Kasumi-1 (cell line): ENCODE measurements around the gene CSH2.

Experiments
- DNase-seq, 2 experiments: peaks; one replicate each; lab custom pipeline; 2025; lab: John Stamatoyannopoulos, UW

The CSH2 gene

DNA sequence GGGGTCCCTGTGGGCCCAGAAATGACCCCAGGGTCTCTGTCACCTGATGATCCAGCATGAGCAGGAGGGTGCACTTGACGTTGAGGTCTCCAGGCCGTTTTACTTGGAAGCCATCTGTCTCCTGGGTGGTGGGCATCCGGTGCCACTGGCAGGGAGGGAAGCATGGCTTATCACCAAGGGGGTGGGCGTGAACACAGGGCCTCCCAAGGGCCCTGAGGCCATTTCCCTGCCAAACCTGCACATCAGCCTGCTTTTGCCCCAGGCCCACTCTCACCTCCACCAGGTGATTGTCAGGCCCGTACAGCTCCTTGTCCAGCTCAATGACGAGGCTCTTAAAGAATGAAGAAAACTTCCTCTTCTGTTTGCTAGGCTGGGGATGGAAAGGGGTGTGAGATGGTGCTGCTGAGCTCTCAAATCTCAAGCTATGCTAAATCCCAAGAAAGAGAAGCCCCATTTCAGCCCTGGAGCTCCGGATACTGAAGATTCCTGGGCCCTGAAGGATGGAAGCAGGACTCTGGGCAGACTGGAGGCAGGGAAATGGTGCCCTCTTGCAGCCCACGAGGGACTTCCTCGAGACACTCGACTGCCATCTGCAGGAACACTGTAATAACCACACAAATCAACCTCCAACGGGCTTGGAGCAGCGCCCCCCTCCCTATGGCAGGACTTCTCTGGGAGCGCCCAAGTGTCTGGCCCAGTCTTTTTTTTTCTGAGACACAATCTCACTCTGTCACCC, 38.9 kb downstream of the CSH2 start:
- peak; percentile 96 to 97 for DNase-seq

DNA sequence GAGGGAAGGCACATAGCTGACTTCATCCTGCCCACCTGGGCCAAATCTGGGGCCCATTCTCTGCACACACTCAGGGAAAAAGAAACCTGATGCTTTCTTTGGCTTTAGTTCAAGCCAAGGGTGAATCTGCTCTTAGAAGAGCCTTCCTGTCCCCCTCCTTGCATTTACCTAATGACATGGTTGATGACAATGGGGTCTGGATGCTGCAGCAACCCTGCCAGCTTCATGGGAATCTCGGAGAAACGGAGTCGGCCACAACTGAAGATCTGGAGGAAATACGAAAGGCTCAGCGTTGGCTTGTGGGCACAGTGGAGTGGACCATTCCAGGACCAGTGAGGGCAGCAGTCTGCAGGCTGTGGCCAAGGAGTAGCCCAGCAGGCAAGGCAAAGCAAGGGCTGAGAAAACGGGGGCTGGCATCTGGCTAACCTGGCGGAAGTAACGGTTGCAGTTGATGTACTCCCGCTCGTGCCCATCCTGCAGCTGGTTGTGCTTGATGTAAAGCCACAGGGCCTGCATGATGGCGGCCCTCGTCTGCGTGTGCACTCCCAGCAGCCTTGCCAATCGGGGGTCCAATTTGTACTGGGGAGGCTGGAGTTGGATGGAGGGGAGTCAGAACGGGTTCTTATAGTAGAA, 39.6 kb downstream of the CSH2 start:
- no peak for DNase-seq

DNA sequence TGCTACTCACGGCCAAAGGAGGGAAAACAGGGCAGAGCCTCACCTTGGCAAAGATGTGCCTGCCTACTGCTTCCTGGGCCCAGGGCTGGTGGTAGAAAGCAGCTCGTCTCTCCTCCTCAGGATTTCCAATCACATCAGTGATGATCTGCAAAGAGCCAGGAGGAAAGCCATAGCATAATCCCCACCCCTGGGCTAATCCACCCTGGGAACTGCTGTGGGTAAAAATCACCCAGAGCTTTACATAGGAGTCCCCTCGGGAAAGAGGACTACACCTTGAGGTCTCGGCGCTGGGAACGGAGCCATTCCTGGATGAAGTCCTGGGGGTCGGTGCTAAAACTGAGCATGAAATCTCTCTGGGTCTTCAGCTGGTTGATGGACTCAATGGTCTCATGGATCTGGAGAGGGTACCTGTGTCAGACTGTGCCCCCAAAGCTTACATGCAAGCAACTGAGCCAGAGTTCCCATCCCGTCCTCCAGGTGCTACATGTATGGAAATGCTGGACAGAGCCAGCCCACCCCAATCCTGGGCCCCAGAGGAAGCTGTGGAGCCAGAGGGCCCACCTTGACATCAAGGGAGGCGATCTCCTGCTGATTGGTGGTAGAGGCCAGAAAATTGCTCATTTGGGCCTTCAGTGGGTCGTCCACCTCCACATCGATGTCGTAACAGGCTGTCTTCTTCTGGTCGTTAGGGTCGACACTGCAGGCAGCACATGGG, 40.3 kb downstream of the CSH2 start:
- no peak for DNase-seq

DNA sequence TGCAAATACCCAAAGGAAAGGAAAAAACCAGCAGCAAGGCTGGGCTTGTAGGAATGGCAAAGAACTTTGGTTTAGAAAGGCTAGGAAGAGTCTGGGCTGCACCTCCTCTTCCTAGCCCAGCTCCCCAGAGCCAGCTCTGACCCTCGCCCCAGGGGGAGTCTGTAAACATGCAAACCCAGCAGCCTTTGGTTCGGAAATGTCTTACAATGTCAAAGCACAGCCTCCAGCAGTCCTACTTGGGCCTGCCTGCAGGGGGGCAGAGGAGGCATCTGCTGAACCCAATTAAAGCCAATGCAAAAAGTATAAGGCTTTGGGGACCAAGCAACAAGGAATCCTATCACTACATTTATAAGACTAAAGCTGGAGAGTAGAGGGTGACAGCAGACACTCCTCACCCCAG, 41.0 kb downstream of the CSH2 start:
- peak; percentile 42 to 55 for DNase-seq

GRCh38 chr17:63832014-63832413, 41.5 kb downstream of the CSH2 start:
- no peak for DNase-seq

DNA sequence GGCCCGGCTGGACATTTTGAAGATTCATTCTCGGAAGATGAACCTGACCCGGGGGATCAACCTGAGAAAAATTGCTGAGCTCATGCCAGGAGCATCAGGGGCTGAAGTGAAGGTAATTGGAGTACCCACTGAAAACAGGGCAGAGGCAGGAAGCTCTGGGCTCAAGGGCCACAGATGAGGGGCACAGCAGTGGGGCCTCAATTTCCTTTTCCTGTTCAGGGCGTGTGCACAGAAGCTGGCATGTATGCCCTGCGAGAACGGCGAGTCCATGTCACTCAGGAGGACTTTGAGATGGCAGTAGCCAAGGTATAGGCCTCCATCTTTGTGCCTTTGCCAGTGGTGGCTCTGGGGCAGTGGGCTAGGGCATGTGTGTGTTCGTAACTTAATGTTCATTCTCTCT, 42.0 kb downstream of the CSH2 start:
- no peak for DNase-seq

DNA sequence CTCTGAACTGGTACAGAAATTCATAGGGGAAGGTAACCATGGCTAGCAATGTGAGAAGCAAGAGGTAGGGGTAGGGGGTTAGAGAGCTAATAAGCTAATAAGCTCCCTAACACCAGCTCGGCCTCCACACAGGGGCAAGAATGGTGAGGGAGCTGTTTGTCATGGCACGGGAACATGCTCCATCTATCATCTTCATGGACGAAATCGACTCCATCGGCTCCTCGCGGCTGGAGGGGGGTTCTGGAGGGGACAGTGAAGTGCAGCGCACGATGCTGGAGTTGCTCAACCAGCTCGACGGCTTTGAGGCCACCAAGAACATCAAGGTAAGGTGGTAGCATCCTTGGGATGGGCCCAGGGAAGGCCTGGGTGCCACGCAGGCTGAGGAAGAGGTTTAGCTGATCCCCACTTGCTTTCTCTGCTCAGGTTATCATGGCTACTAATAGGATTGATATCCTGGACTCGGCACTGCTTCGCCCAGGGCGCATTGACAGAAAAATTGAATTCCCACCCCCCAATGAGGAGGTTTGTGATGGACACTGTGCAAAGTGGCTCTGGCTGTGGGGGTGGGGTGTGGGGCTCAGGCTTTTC, 42.5 kb downstream of the CSH2 start:
- no peak for DNase-seq

GRCh38 chr17:63830278-63830677, 43.2 kb downstream of the CSH2 start:
- no peak for DNase-seq

DNA sequence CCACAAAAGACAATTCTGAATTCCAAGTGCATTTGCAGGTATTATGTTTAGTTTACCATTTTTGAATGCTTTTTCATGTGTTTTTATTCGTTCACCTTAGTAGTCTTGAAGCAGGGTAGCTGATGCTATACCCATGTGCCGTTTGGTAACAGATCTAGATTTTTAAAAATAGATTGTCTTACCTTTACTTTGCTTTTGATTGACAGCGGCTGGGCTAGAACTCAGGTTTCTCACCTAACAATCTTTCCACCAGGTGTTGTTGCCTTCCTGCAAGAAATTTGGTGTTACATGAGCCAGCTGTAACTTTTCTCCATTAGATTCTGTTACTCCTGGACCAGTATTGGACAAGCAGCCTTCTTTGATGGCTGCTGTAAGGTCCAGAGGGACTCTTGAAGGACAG, 44.5 kb downstream of the CSH2 start:
- DNase-seq, result no peak

- DNase-seq, result no peak
Measured at GRCh38 chr17:63827801-63828221, 45.7 kb downstream of the CSH2 start.

DNA sequence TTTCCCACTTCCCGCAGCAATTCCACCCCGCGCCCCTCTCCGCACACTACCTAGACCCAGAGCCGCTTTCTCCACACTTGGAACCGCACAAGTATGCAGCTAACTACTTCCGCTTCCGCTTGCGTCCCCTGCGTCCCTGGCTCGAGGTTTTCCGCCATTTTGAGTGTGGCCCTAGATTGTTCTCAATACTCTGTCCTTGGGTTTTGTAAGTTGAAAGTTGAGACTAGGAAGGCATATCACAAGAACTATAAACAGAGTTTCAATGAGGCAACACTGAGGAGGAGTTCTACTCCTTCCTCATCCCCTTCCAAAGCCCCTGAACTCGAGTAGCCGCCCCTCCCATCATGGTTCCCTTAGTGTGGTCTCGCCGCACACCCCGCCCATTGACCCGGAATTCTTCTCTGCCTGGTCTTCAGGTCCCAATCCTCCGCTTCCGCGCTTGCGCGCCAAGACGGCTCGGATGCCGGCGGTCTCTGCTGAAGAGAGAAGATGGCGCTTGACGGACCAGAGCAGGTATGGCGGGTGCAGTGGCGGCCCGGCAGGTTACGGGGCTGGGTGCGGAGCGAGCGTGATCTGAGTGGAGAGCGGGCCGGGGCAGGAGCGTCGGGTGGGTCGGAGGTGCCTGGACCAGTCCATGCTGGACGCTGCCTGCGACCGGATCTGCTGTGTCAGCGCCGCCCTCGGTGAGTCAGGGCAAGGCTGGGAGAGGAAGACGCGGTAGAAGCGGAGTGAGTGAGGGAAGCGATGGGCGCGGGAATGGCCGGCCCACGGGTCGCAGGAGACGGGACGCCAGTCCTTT, 46.3 kb downstream of the CSH2 start, which contains the start of the genes FTSJ3 and PSMC5:
TSS of gene FTSJ3 (minus strand) at position 662 of the 799 bp plus-strand sequence. CDS start 761 bp downstream, outside the sequence.
TSS of gene PSMC5 (plus strand) at position 430 of the 799 bp plus-strand sequence. CDS start at position 490, 60 bp downstream.
- DNase-seq, result peak; percentile 99

DNA sequence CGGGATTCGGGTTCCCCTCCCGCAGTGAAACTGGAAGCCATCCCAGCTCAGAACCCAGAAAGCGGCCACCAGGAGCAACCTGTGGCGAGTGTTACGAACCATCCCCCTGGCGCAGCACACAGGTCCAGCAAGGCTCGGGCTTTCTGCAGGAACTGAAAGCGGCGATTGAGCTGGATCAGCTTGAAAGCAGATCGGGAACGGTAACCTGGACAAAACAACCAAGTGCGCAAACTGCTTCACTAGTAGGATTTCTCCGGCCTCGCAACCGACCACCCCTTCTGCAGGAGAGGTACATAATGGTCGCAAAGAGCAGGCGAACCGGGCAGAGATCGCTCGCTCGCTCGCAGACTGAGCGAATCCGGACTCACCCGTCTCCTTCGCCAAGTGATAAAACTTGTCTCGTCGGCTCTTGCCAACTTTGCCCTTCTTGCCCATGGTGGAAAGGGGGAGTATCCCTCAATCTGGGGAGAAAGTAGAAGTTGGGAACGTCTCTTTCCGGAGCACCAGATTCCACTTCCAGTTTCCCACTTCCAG, 46.9 kb downstream of the CSH2 start:
- DNase-seq, result peak in 1 of 2 experiments; percentile 65

- no peak for DNase-seq
Measured at GRCh38 chr17:63824362-63824761, 49.1 kb downstream of the CSH2 start.

GRCh38 chr17:63823659-63824331, 49.7 kb downstream of the CSH2 start:
- DNase-seq, result no peak

GRCh38 chr17:63822537-63822936, 50.9 kb downstream of the CSH2 start:
- no peak for DNase-seq
